Measurements from ENCODE around the gene SLC22A5. TPM values are rescaled to one million over a fixed set of nuclear protein-coding genes. Genes with fewer than 3 reads are reported as not detected.

The SLC22A5 gene
- total and polyA plus RNA-seq, 9 of the 15 experiments (the other 6 are each of a cell fraction or from before 2014, with no cell fraction given), result 3.0 to 16.6 (median 8.3) TPM

DNA sequence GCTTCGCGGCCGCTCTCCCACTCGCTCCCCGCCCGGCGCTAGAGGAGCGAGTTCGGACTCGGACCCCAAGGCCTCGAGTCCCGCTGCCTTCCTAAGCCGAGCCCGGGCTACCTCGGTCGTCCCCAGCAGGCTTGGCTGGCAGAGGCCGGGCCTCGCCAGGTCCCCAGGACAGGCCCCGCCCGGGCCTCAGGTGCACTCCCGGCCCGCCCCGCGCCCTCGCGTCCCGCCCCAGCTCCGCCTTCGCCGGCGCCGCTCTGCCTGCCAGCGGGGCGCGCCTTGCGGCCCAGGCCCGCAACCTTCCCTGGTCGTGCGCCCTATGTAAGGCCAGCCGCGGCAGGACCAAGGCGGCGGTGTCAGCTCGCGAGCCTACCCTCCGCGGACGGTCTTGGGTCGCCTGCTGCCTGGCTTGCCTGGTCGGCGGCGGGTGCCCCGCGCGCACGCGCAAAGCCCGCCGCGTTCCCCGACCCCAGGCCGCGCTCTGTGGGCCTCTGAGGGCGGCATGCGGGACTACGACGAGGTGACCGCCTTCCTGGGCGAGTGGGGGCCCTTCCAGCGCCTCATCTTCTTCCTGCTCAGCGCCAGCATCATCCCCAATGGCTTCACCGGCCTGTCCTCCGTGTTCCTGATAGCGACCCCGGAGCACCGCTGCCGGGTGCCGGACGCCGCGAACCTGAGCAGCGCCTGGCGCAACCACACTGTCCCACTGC is at the start of gene SLC22A5 (continued):
- TF ChIP-seq LARP7 (IDR thresholded peaks at IDR 0.05), result no peak
- TF ChIP-seq, protein P1, sequence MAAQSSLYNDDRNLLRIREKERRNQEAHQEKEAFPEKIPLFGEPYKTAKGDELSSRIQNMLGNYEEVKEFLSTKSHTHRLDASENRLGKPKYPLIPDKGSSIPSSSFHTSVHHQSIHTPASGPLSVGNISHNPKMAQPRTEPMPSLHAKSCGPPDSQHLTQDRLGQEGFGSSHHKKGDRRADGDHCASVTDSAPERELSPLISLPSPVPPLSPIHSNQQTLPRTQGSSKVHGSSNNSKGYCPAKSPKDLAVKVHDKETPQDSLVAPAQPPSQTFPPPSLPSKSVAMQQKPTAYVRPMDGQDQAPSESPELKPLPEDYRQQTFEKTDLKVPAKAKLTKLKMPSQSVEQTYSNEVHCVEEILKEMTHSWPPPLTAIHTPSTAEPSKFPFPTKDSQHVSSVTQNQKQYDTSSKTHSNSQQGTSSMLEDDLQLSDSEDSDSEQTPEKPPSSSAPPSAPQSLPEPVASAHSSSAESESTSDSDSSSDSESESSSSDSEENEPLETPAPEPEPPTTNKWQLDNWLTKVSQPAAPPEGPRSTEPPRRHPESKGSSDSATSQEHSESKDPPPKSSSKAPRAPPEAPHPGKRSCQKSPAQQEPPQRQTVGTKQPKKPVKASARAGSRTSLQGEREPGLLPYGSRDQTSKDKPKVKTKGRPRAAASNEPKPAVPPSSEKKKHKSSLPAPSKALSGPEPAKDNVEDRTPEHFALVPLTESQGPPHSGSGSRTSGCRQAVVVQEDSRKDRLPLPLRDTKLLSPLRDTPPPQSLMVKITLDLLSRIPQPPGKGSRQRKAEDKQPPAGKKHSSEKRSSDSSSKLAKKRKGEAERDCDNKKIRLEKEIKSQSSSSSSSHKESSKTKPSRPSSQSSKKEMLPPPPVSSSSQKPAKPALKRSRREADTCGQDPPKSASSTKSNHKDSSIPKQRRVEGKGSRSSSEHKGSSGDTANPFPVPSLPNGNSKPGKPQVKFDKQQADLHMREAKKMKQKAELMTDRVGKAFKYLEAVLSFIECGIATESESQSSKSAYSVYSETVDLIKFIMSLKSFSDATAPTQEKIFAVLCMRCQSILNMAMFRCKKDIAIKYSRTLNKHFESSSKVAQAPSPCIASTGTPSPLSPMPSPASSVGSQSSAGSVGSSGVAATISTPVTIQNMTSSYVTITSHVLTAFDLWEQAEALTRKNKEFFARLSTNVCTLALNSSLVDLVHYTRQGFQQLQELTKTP (IDR thresholded peaks at IDR 0.05; ENCODE audit: low read depth in 1 of 2, partially characterized antibody in 2 of 2), result no peak
- TF ChIP-seq OTX1 (CRISPR knock-in tag; IDR thresholded peaks at IDR 0.05), result no peak
- TF ChIP-seq, protein P2, sequence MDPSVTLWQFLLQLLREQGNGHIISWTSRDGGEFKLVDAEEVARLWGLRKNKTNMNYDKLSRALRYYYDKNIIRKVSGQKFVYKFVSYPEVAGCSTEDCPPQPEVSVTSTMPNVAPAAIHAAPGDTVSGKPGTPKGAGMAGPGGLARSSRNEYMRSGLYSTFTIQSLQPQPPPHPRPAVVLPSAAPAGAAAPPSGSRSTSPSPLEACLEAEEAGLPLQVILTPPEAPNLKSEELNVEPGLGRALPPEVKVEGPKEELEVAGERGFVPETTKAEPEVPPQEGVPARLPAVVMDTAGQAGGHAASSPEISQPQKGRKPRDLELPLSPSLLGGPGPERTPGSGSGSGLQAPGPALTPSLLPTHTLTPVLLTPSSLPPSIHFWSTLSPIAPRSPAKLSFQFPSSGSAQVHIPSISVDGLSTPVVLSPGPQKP (CRISPR knock-in tag; IDR thresholded peaks at IDR 0.05), result no peak
- TF ChIP-seq, protein P3, sequence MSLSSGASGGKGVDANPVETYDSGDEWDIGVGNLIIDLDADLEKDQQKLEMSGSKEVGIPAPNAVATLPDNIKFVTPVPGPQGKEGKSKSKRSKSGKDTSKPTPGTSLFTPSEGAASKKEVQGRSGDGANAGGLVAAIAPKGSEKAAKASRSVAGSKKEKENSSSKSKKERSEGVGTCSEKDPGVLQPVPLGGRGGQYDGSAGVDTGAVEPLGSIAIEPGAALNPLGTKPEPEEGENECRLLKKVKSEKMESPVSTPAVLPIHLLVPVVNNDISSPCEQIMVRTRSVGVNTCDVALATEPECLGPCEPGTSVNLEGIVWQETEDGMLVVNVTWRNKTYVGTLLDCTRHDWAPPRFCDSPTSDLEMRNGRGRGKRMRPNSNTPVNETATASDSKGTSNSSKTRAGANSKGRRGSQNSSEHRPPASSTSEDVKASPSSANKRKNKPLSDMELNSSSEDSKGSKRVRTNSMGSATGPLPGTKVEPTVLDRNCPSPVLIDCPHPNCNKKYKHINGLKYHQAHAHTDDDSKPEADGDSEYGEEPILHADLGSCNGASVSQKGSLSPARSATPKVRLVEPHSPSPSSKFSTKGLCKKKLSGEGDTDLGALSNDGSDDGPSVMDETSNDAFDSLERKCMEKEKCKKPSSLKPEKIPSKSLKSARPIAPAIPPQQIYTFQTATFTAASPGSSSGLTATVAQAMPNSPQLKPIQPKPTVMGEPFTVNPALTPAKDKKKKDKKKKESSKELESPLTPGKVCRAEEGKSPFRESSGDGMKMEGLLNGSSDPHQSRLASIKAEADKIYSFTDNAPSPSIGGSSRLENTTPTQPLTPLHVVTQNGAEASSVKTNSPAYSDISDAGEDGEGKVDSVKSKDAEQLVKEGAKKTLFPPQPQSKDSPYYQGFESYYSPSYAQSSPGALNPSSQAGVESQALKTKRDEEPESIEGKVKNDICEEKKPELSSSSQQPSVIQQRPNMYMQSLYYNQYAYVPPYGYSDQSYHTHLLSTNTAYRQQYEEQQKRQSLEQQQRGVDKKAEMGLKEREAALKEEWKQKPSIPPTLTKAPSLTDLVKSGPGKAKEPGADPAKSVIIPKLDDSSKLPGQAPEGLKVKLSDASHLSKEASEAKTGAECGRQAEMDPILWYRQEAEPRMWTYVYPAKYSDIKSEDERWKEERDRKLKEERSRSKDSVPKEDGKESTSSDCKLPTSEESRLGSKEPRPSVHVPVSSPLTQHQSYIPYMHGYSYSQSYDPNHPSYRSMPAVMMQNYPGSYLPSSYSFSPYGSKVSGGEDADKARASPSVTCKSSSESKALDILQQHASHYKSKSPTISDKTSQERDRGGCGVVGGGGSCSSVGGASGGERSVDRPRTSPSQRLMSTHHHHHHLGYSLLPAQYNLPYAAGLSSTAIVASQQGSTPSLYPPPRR (CRISPR knock-in tag; IDR thresholded peaks at IDR 0.05; ENCODE audit: borderline replicate concordance), result 0 out of 2 replicates have a peak, but pooled peaks have one; percentile 80
- TF ChIP-seq, protein P4, sequence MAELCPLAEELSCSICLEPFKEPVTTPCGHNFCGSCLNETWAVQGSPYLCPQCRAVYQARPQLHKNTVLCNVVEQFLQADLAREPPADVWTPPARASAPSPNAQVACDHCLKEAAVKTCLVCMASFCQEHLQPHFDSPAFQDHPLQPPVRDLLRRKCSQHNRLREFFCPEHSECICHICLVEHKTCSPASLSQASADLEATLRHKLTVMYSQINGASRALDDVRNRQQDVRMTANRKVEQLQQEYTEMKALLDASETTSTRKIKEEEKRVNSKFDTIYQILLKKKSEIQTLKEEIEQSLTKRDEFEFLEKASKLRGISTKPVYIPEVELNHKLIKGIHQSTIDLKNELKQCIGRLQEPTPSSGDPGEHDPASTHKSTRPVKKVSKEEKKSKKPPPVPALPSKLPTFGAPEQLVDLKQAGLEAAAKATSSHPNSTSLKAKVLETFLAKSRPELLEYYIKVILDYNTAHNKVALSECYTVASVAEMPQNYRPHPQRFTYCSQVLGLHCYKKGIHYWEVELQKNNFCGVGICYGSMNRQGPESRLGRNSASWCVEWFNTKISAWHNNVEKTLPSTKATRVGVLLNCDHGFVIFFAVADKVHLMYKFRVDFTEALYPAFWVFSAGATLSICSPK (IDR thresholded peaks at IDR 0.05; ENCODE audit: borderline replicate concordance), result no peak
- 0 out of 2 replicates have a peak, but pooled peaks have one; percentile 2 for TF ChIP-seq FOXK1 (CRISPR knock-in tag; IDR thresholded peaks at IDR 0.05; ENCODE audit: borderline replicate concordance)
- TF ChIP-seq, protein P5, sequence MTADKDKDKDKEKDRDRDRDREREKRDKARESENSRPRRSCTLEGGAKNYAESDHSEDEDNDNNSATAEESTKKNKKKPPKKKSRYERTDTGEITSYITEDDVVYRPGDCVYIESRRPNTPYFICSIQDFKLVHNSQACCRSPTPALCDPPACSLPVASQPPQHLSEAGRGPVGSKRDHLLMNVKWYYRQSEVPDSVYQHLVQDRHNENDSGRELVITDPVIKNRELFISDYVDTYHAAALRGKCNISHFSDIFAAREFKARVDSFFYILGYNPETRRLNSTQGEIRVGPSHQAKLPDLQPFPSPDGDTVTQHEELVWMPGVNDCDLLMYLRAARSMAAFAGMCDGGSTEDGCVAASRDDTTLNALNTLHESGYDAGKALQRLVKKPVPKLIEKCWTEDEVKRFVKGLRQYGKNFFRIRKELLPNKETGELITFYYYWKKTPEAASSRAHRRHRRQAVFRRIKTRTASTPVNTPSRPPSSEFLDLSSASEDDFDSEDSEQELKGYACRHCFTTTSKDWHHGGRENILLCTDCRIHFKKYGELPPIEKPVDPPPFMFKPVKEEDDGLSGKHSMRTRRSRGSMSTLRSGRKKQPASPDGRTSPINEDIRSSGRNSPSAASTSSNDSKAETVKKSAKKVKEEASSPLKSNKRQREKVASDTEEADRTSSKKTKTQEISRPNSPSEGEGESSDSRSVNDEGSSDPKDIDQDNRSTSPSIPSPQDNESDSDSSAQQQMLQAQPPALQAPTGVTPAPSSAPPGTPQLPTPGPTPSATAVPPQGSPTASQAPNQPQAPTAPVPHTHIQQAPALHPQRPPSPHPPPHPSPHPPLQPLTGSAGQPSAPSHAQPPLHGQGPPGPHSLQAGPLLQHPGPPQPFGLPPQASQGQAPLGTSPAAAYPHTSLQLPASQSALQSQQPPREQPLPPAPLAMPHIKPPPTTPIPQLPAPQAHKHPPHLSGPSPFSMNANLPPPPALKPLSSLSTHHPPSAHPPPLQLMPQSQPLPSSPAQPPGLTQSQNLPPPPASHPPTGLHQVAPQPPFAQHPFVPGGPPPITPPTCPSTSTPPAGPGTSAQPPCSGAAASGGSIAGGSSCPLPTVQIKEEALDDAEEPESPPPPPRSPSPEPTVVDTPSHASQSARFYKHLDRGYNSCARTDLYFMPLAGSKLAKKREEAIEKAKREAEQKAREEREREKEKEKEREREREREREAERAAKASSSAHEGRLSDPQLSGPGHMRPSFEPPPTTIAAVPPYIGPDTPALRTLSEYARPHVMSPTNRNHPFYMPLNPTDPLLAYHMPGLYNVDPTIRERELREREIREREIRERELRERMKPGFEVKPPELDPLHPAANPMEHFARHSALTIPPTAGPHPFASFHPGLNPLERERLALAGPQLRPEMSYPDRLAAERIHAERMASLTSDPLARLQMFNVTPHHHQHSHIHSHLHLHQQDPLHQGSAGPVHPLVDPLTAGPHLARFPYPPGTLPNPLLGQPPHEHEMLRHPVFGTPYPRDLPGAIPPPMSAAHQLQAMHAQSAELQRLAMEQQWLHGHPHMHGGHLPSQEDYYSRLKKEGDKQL (CRISPR knock-in tag; IDR thresholded peaks at IDR 0.05; ENCODE audit: borderline replicate concordance), result no peak
